Measurements from ENCODE around the gene PDGFRB. TPM values are rescaled to one million over a fixed set of nuclear protein-coding genes. Genes with fewer than 3 reads are reported as not detected.

PDGFRB gene
- total and polyA plus RNA-seq, 2 of the 8 experiments (the other 6 are each of a cell fraction or from before 2014, with no cell fraction given), result 4.2 to 13.7 TPM

DNA sequence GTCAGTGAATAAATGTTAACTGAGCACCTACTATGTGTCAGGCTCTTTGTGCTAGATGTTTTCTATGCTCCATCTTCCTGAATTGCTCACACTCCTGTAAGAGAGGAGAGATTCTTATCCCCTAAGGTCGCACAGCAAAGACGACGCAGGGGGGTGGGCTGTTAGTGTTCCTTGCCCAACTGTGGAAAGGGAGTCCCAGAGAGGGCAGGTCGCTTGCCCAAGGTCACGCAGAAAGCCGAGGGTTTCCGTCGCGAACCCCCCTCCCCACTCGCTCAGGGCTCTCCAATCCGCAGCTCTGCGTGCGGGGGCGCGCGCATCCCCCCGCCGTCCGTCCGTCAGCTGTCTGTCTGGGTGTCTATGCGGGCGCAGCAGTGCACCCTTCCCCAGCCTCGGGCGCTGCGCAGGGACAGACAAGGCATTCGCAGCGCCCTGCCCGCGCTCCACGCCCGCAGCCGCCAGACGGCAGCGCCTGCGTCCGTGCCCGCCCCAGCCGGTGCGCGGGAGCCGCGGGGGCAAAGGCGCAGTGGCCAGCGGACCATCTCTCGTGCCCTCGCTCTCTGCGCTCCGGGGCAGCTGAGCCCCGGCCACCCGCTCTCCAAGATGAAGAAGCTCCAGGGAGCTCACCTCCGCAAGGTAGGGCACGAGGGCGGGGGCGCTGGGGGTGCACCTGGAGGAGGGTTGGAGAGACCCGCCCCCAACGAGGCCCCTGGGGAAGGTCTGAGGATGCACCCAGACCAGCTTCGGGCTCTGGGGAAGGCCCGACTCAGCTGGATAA is 34.3 kb upstream of the PDGFRB start, which contains the start of gene SLC6A7 (continued):
- TF ChIP-seq HDAC6 (IDR thresholded peaks at IDR 0.05; ENCODE audit: low read depth, low read length), result no peak
- TF ChIP-seq CHD2 (IDR thresholded peaks at IDR 0.05; ENCODE audit: low read length), result no peak

Measured in H1 (cell line).